ENCODE measurements around the gene SRP54. TPM values are rescaled to one million over a fixed set of nuclear protein-coding genes. Genes with fewer than 3 reads are reported as not detected.

SRP54 gene
- total and polyA plus RNA-seq, 12 donors = 14.9 to 39.9 (median 34.6) TPM

DNA sequence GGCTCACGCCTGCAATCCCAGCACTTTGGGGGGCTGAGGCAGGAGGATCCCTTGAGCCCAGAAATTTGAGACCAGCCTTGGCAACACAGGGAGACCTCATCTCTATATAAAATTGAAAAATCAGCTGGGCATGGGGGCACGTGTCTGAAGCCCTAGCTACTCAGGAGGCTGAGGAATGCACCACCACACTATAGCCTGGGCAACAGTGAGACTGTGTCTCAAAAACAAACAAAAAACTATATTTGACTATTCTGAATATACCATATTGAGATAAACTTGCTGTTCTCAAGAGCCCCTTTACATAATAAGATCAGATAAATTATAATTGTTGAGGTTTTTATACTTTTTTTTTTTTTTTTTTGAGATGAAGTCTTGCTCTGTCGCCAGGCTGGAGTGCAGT is 44.9 kb upstream of the SRP54 start:
- Histone ChIP-seq H3K4me1 (peaks cover 0 to 2% (median 0%) of the 10 kb centered on the region in 9 donors), H3K9me3 (peaks cover 0 to 9% (median 0%) of the 10 kb centered on the region in 11 donors), H3K27me3 (no peaks in the 10 kb centered on the region), H3K4me3 (no peak overlapping the region), H3K27ac (no peak overlapping the region), H3K36me3 (peaks cover 0 to 4% (median 0%) of the 10 kb centered on the region in 9 donors)
- ATAC-seq = no peak
- TF ChIP-seq, protein P1, sequence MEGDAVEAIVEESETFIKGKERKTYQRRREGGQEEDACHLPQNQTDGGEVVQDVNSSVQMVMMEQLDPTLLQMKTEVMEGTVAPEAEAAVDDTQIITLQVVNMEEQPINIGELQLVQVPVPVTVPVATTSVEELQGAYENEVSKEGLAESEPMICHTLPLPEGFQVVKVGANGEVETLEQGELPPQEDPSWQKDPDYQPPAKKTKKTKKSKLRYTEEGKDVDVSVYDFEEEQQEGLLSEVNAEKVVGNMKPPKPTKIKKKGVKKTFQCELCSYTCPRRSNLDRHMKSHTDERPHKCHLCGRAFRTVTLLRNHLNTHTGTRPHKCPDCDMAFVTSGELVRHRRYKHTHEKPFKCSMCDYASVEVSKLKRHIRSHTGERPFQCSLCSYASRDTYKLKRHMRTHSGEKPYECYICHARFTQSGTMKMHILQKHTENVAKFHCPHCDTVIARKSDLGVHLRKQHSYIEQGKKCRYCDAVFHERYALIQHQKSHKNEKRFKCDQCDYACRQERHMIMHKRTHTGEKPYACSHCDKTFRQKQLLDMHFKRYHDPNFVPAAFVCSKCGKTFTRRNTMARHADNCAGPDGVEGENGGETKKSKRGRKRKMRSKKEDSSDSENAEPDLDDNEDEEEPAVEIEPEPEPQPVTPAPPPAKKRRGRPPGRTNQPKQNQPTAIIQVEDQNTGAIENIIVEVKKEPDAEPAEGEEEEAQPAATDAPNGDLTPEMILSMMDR (IDR thresholded peaks at IDR 0.05) = no peak
- DNase-seq = no peak
- intact Hi-C loops (cut with DNase I) = no loop called here
- 91% methylated on average over 3 of the region's 3 CpGs for WGBS, 2 donors

DNA sequence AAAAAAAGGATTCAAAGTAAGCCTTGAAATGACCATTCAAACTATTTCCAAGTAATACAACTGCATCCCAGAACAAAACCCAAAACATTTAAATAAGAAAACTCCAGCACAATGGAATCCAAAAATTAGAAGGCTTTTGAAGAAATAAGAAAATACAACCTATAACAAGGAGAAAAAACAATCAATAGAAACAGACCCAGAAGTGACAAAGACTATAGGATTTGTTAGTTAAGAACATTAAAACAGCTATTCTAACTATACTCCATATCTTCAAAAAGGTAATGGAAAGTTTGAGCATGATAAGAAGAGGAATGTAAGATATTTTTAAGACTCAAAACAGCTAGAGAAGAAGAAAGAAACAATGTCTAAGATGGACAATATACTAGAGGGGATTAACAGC is 39.3 kb upstream of the SRP54 start:
- TF ChIP-seq, protein P1 (IDR thresholded peaks at IDR 0.05) = no peak
- ATAC-seq (no peak), DNase-seq (no peak)
- H3K27ac ChIP-seq = no peak overlapping the region
- peaks cover 0 to 31% (median 14%) of the 10 kb centered on the region in 11 donors for H3K9me3 ChIP-seq
- no peaks in the 10 kb centered on the region for H3K27me3 ChIP-seq
- H3K36me3 ChIP-seq = peaks cover 0 to 24% (median 0%) of the 10 kb centered on the region in 9 donors
- intact Hi-C loops (cut with DNase I) = no loop called here
- no peak overlapping the region for H3K4me3 ChIP-seq
- H3K4me1 ChIP-seq = no peaks in the 10 kb centered on the region

DNA sequence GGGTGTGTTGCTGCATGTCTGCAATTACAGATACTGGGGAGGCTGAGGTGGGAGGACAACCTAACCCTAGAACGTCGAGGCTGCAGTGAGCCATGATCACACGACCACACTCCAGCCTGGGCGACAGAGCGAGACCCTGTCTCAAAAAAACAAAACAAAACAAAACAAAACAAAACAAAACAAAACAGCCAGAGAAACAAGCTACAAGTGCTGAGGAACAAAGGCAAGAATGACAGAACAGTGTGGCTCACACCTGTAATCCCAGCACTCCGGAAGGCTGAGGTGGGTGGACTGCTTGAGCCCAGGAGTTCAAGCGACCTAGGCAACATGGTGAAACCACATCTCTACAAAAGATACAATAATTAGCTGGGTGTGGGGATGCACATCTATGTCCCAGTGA is 38.0 kb upstream of the SRP54 start:
- H3K9me3 ChIP-seq = peaks cover 0 to 31% (median 14%) of the 10 kb centered on the region in 11 donors
- H3K27ac ChIP-seq = no peak overlapping the region
- DNase-seq (no peak), ATAC-seq (no peak)
- 95 to 96% methylated on average over 7 of the region's 7 CpGs for WGBS, 2 donors
- H3K27me3 ChIP-seq = no peaks in the 10 kb centered on the region
- H3K4me3 ChIP-seq = no peak overlapping the region
- no peaks in the 10 kb centered on the region for H3K4me1 ChIP-seq
- intact Hi-C loops (cut with DNase I) = no loop called here
- peaks cover 0 to 24% (median 0%) of the 10 kb centered on the region in 9 donors for H3K36me3 ChIP-seq
- TF ChIP-seq, protein P1 (IDR thresholded peaks at IDR 0.05) = no peak

DNA sequence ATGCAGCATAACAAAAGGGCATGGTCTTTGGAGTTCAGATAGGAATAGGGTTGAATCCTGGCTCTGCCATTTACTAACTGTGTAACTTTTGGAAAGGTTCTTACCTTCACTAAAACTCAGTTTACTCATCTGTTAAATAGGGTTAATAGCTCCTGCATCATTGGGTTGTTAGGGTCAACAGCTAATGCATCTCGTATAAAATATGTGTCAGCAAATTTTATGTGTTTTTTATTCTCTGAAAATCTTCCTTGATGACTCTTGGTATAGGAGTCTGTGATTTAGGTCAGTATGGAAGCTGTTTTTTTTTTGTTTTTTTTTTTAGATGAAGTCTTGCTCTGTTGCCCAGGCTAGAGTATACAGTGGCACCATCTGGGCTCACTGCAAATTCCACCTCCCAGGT is 36.1 kb upstream of the SRP54 start:
- ATAC-seq (no peak), DNase-seq (no peak)
- no peak overlapping the region for H3K4me3 ChIP-seq
- 69 to 77% methylated on average over 1 of the region's 1 CpG for WGBS, 2 donors
- H3K27ac ChIP-seq = no peak overlapping the region
- TF ChIP-seq, protein P1 (IDR thresholded peaks at IDR 0.05) = no peak
- H3K4me1 ChIP-seq = no peaks in the 10 kb centered on the region
- H3K27me3 ChIP-seq = no peaks in the 10 kb centered on the region
- peaks cover 0 to 24% (median 0%) of the 10 kb centered on the region in 9 donors for H3K36me3 ChIP-seq
- H3K9me3 ChIP-seq = peaks cover 0 to 31% (median 14%) of the 10 kb centered on the region in 11 donors
- intact Hi-C loops (cut with DNase I) = no loop called here

Measured in heart right ventricle (tissue), 16 donors.